GM12878 (cell line): ENCODE measurements around the gene DEUP1. TPM values are rescaled to one million over a fixed set of nuclear protein-coding genes. Genes with fewer than 3 reads are reported as not detected.

ENCODE experiments used
- ATAC-seq: fragments of 200-7000 bp; cut with Tn5 transposase; 3 replicates; pipeline ENCODE4 v1.9.1; 2020; ENCODE audit warnings: mild to moderate bottlenecking, moderate library complexity
- BruUV-seq: library from RNA; stranded (reverse); fragments of 400-500 nt; replicated peaks from 2 replicates; lab custom pipeline; 2021; lab: Mats Ljungman, UMichigan
- CTCF ChIA-PET: fragments of 300-600 bp; sonication (Branson Sonifier 250); formaldehyde crosslinking; extraction: SDS; loops from one replicate; lab custom pipeline; 2021; ENCODE audit warnings: inconsistent platforms; lab: Yijun Ruan, JAX
- POLR2A ChIA-PET: fragments of 350-600 bp; formaldehyde crosslinking; extraction: SDS; loops from one replicate; lab custom pipeline; 2021; ENCODE audit warnings: inconsistent platforms; lab: Charles Lee
- RAD21 ChIA-PET: fragments of 300-600 bp; sonication (Branson Sonifier 250); formaldehyde crosslinking; loops from one replicate; lab custom pipeline; 2023; ENCODE audit warnings: antibody characterized with exemption; ENCODE audit not compliant: unreplicated experiment; lab: Charles Lee
- SMC1A ChIA-PET: fragments of 300-600 bp; sonication (Branson Sonifier 250); formaldehyde crosslinking; loops from one replicate; lab custom pipeline; 2023; ENCODE audit not compliant: unreplicated experiment, uncharacterized antibody; lab: Charles Lee
- DNase-seq: peaks from one replicate; pipeline ENCODE4 v3.0.0-alpha.2; 2011; ENCODE audit warnings: low read depth, low spot score
- FAIRE-seq: peaks from 3 replicates; lab custom pipeline; 2011; peaks lifted over from hg19 to GRCh38; lab: Jason Lieb, UNC
- H2AFZ ChIP-seq: 2 replicates; pipeline ENCODE4 v1.6.0; 2011; ENCODE audit warnings: low read depth, low read length, control low read depth; ENCODE audit not compliant: control insufficient read depth
- H3K27ac ChIP-seq: 2 replicates; pipeline ENCODE4 v1.5.1; 2011; ENCODE audit warnings: control low read depth; ENCODE audit not compliant: control insufficient read depth, insufficient read depth
- H3K27me3 ChIP-seq, 2 experiments: replicated peaks in 1 of 2; 2 replicates each; pipeline versions ENCODE4 v1.6.0 to v1.6.1; 2011; ENCODE audit warnings: low read length in 1 of 2; ENCODE audit not compliant: control insufficient read depth in 2 of 2, insufficient read depth in 2 of 2
- H3K36me3 ChIP-seq, 2 experiments: 2 replicates each; pipeline ENCODE4 v1.5.1; 2011; ENCODE audit warnings: low read length in 1 of 2; ENCODE audit not compliant: control insufficient read depth in 2 of 2, insufficient read depth in 2 of 2
- H3K4me1 ChIP-seq: 2 replicates; pipeline ENCODE4 v1.6.1; 2011; ENCODE audit warnings: mild to moderate bottlenecking, low read length, moderate library complexity, mixed read lengths; ENCODE audit not compliant: control insufficient read depth, insufficient read depth
- H3K4me2 ChIP-seq: 2 replicates; pipeline ENCODE4 v1.6.0; 2011; ENCODE audit warnings: control low read depth; ENCODE audit not compliant: control insufficient read depth, insufficient read depth
- H3K4me3 ChIP-seq: fragments of 200-600 bp; sonication (generic); 2 replicates; pipeline ENCODE4 v1.5.1; 2016
- H3K79me2 ChIP-seq: 2 replicates; pipeline ENCODE4 v1.6.0; 2011; ENCODE audit warnings: low read length; ENCODE audit not compliant: control insufficient read depth, insufficient read depth
- H3K9ac ChIP-seq: 2 replicates; pipeline ENCODE4 v1.8.0; 2011; ENCODE audit warnings: low read length, control low read depth, mixed read lengths; ENCODE audit not compliant: control insufficient read depth, insufficient read depth
- H3K9me3 ChIP-seq: replicated peaks from 3 replicates; pipeline ENCODE4 v1.5.1; 2011; ENCODE audit warnings: mild to moderate bottlenecking, low read length; ENCODE audit not compliant: control insufficient read depth, insufficient read depth
- H4K20me1 ChIP-seq: 2 replicates; pipeline ENCODE4 v1.6.0; 2011; ENCODE audit not compliant: control insufficient read depth, insufficient read depth
- CHD2 ChIP-seq: IDR thresholded peaks from 2 replicates; pipeline ENCODE4 v1.6.1; 2011; ENCODE audit warnings: low read depth, low read length, improper control_type of control experiment, borderline replicate concordance
- FOXK2 ChIP-seq: fragments of 450-650 bp; IDR thresholded peaks from 2 replicates; pipeline ENCODE4 v1.6.1; 2017; ENCODE audit warnings: mild to moderate bottlenecking, moderate library complexity
- MXI1 ChIP-seq: fragments of 150-350 bp; IDR thresholded peaks from 2 replicates; pipeline ENCODE4 v1.6.1; 2011; ENCODE audit warnings: low read depth, mild to moderate bottlenecking, inconsistent platforms, low read length, improper control_type of control experiment
- SUPT20H ChIP-seq: IDR thresholded peaks from 2 replicates; pipeline ENCODE4 v1.6.1; 2011; ENCODE audit warnings: low read depth, mild to moderate bottlenecking, low read length, moderate library complexity, borderline replicate concordance; ENCODE audit not compliant: control insufficient read depth
- TBL1XR1 ChIP-seq: IDR thresholded peaks from 2 replicates; pipeline ENCODE4 v1.6.1; 2012; ENCODE audit warnings: low read depth, low read length, improper control_type of control experiment
- WGBS: methylation state at CpG from one replicate; pipeline ENCODE4 v1.1.6; 2016; ENCODE audit warnings: low lambda C conversion rate; ENCODE audit not compliant: insufficient replicate concordance, insufficient coverage; ENCODE audit errors: missing lambda C conversion rate; 5-methylcytosine and 5-hydroxymethylcytosine counted together
- in situ Hi-C: fragments of 300-500 bp; cut with MboI; formaldehyde crosslinking; loops from 9 replicates; pipeline ENCODE4 v1.14.3; 2018; ENCODE audit warnings: mixed read lengths
- intact Hi-C: fragments of 100-400 bp; cut with micrococcal nuclease; formaldehyde crosslinking; loops from one replicate; pipeline ENCODE4 v1.14.2; 2022; ENCODE audit not compliant: unreplicated experiment
- polyA plus RNA-seq, 11 experiments: library from polyadenylated mRNA; depleted of rRNA in 4 of 11; unstranded in 6 of 11; stranded (reverse) in 5 of 11; fragments of >200 nt; fragmentation: Nextera tagmentation in 4 of 11; fragmentation: Illumina TruSeq in 1 of 11; extraction: Ambion mirVana in 4 of 11; extraction: Trizol in 1 of 11; gene quantifications; 1 replicate in 1 of 11; 2 replicates in 10 of 11; pipeline versions ENCODE4 v1.2.1 to v1.2.3, GENCODE V29; 2011 to 2016; ENCODE audit warnings: inconsistent platforms in 2 of 11, missing spikeins in 2 of 11, low read depth in 1 of 11
- total RNA-seq, 4 experiments: library from RNA; depleted of rRNA in 3 of 4; stranded (reverse); fragments of >200 nt in 3 of 4; fragmentation: Illumina TruSeq in 1 of 4; extraction: Trizol in 1 of 4; gene quantifications; 2 replicates each; pipeline versions ENCODE4 v1.2.1 to v1.2.3, GENCODE V29; 2013 to 2021
- TF ChIP-seq, protein P1 (sequence below): IDR thresholded peaks from 2 replicates; pipeline ENCODE4 v1.6.1; 2011; ENCODE audit warnings: borderline replicate concordance, low read depth, mild to moderate bottlenecking, moderate library complexity, low read length; ENCODE audit not compliant: insufficient read depth, poor library complexity, severe bottlenecking
- TF ChIP-seq, protein P2 (sequence below): fragments of 450-650 bp; formaldehyde crosslinking; IDR thresholded peaks from 2 replicates; pipeline ENCODE4 v1.4.0; 2022; ENCODE audit warnings: mild to moderate bottlenecking, moderate library complexity
- TF ChIP-seq, protein P3 (sequence below), 3 experiments: IDR thresholded peaks in 2 of 3; conservative IDR thresholded peaks in 1 of 3; 2 replicates each; pipeline ENCODE4 v1.5.1; 2011; ENCODE audit warnings: low read depth in 3 of 3, low read length in 3 of 3, mild to moderate bottlenecking in 3 of 3, control low read depth in 2 of 3, moderate library complexity in 2 of 3, inconsistent platforms in 1 of 3, mixed read lengths in 1 of 3; ENCODE audit not compliant: control insufficient read depth in 2 of 3, insufficient read depth in 1 of 3; ENCODE audit errors: extremely low read depth in 1 of 3
- TF ChIP-seq, protein P4 (sequence below): fragments of 450-650 bp; IDR thresholded peaks from 2 replicates; pipeline ENCODE4 v1.6.1; 2014; ENCODE audit warnings: mild to moderate bottlenecking
- TF ChIP-seq, protein P5 (sequence below): fragments of 150-350 bp; IDR thresholded peaks from 2 replicates; pipeline ENCODE4 v1.6.1; 2016; ENCODE audit warnings: low read depth, low read length

Gene DEUP1
- total and polyA plus RNA-seq, 10 of the 15 experiments (the other 5 are each of a cell fraction or from before 2014, with no cell fraction given): 0.12 TPM; not detected in 9

- TF ChIP-seq CHD2 (no peak), MXI1 (no peak), TBL1XR1 (no peak)
- TF ChIP-seq, protein P1, sequence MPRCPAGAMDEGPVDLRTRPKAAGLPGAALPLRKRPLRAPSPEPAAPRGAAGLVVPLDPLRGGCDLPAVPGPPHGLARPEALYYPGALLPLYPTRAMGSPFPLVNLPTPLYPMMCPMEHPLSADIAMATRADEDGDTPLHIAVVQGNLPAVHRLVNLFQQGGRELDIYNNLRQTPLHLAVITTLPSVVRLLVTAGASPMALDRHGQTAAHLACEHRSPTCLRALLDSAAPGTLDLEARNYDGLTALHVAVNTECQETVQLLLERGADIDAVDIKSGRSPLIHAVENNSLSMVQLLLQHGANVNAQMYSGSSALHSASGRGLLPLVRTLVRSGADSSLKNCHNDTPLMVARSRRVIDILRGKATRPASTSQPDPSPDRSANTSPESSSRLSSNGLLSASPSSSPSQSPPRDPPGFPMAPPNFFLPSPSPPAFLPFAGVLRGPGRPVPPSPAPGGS: no peak
- TF ChIP-seq, protein P2, sequence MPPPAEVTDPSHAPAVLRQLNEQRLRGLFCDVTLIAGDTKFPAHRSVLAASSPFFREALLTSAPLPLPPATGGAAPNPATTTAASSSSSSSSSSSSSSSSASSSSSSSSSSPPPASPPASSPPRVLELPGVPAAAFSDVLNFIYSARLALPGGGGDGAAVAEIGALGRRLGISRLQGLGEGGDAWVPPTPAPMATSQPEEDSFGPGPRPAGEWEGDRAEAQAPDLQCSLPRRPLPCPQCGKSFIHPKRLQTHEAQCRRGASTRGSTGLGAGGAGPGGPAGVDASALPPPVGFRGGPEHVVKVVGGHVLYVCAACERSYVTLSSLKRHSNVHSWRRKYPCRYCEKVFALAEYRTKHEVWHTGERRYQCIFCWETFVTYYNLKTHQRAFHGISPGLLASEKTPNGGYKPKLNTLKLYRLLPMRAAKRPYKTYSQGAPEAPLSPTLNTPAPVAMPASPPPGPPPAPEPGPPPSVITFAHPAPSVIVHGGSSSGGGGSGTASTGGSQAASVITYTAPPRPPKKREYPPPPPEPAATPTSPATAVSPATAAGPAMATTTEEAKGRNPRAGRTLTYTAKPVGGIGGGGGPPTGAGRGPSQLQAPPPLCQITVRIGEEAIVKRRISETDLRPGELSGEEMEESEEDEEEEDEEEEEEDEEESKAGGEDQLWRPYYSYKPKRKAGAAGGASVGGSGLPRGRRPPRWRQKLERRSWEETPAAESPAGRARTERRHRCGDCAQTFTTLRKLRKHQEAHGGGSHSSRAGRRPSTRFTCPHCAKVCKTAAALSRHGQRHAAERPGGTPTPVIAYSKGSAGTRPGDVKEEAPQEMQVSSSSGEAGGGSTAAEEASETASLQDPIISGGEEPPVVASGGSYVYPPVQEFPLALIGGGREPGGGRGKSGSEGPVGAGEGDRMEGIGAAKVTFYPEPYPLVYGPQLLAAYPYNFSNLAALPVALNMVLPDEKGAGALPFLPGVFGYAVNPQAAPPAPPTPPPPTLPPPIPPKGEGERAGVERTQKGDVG (CRISPR knock-in tag): no peak
These were observed 37.5 kb downstream of the DEUP1 start (continued) for GRCh38 chr11:93368022-93368421.

GRCh38 chr11:93370260-93370659 lies 39.7 kb downstream of the DEUP1 start:
- no peak for FAIRE-seq
- ChIA-PET RAD21 (no interaction called here), CTCF (interaction anchor here (0.6 to 0.9 kb wide), 2 partner anchors 9 to 136 kb away, joined by 3 read pairs; no protein-coding TSS in a partner anchor), SMC1A (interaction anchor here (0.9 to 1.2 kb wide), 2 partner anchors 13 to 160 kb away, joined by 3 read pairs; no protein-coding TSS in a partner anchor), POLR2A (no interaction called here)
- no peak for DNase-seq
- no peak for ATAC-seq
- intact Hi-C loops: no loop called here
- Histone ChIP-seq H3K79me2 (no peaks in the 10 kb centered on the region), H3K4me1 (no peaks in the 10 kb centered on the region), H3K36me3 (no peaks in the 10 kb centered on the region), H4K20me1 (no peaks in the 10 kb centered on the region), H3K4me2 (no peak overlapping the region), H3K9me3 (no peaks in the 10 kb centered on the region), H3K9ac (no peak overlapping the region), H3K4me3 (no peak overlapping the region), H3K27me3 (no peaks in the 10 kb centered on the region), H2AFZ (no peak overlapping the region), H3K27ac (no peak overlapping the region)
- in situ Hi-C loops: no loop called here
- WGBS: 0% methylated on average over 2 of the region's 2 CpGs
- no TSS peak for BruUV-seq
- TF ChIP-seq, protein P3, sequence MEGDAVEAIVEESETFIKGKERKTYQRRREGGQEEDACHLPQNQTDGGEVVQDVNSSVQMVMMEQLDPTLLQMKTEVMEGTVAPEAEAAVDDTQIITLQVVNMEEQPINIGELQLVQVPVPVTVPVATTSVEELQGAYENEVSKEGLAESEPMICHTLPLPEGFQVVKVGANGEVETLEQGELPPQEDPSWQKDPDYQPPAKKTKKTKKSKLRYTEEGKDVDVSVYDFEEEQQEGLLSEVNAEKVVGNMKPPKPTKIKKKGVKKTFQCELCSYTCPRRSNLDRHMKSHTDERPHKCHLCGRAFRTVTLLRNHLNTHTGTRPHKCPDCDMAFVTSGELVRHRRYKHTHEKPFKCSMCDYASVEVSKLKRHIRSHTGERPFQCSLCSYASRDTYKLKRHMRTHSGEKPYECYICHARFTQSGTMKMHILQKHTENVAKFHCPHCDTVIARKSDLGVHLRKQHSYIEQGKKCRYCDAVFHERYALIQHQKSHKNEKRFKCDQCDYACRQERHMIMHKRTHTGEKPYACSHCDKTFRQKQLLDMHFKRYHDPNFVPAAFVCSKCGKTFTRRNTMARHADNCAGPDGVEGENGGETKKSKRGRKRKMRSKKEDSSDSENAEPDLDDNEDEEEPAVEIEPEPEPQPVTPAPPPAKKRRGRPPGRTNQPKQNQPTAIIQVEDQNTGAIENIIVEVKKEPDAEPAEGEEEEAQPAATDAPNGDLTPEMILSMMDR (IDR thresholded peaks at IDR 0.05 in 2 of 3, conservative IDR thresholded peaks at IDR 0.05 in 1 of 3; ENCODE audit: control insufficient read depth in 2 of 3, extremely low read depth in 1 of 3, insufficient read depth in 1 of 3, low read depth in 3 of 3, low read length in 3 of 3): no peak
- TF ChIP-seq, protein P4, sequence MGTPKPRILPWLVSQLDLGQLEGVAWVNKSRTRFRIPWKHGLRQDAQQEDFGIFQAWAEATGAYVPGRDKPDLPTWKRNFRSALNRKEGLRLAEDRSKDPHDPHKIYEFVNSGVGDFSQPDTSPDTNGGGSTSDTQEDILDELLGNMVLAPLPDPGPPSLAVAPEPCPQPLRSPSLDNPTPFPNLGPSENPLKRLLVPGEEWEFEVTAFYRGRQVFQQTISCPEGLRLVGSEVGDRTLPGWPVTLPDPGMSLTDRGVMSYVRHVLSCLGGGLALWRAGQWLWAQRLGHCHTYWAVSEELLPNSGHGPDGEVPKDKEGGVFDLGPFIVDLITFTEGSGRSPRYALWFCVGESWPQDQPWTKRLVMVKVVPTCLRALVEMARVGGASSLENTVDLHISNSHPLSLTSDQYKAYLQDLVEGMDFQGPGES: no peak
- TF ChIP-seq FOXK2 (no peak), SUPT20H (no peak)
- TF ChIP-seq, protein P5, sequence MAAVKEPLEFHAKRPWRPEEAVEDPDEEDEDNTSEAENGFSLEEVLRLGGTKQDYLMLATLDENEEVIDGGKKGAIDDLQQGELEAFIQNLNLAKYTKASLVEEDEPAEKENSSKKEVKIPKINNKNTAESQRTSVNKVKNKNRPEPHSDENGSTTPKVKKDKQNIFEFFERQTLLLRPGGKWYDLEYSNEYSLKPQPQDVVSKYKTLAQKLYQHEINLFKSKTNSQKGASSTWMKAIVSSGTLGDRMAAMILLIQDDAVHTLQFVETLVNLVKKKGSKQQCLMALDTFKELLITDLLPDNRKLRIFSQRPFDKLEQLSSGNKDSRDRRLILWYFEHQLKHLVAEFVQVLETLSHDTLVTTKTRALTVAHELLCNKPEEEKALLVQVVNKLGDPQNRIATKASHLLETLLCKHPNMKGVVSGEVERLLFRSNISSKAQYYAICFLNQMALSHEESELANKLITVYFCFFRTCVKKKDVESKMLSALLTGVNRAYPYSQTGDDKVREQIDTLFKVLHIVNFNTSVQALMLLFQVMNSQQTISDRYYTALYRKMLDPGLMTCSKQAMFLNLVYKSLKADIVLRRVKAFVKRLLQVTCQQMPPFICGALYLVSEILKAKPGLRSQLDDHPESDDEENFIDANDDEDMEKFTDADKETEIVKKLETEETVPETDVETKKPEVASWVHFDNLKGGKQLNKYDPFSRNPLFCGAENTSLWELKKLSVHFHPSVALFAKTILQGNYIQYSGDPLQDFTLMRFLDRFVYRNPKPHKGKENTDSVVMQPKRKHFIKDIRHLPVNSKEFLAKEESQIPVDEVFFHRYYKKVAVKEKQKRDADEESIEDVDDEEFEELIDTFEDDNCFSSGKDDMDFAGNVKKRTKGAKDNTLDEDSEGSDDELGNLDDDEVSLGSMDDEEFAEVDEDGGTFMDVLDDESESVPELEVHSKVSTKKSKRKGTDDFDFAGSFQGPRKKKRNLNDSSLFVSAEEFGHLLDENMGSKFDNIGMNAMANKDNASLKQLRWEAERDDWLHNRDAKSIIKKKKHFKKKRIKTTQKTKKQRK: no peak
